Measurements from ENCODE around the gene GSX2.
"Not testable (repeated sequence)": the region's sequence is repeated elsewhere in the genome, so short reads cannot be mapped to it uniquely, and the experiment has no call there.

GSX2 gene

DNA sequence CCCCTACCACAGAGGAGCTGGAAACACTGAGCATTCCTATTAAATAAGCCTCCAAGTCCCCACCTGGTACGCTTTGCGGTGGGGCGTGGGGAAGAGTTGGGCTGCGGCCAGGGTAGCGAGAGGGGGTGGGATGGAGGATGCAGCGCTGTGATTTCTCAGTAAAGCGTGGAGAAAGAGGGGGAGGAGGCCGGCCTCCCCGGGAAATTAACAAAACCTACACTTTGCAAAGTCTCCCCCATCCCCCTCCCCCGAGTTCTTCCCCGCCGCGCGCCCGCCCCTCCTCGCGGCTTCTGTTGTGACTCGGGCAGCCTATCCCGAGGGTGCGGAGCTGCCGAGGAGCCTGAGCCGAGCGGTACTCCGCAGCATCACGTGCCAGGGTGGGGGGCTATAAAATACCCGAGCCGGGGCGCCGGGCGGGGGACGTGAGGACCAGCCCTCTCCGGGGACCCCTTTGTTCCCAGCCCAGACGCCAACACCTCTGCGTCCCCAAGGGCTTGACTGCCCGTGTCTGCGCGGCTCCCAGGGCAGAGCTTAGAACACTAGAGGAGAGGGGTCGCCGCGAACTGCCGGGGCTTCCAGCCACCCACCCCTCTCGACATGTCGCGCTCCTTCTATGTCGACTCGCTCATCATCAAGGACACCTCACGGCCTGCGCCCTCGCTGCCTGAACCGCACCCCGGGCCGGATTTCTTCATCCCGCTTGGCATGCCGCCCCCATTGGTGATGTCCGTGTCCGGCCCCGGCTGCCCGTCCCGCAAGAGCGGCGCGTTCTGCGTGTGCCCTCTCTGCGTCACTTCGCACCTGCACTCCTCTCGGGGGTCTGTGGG lies at the start of gene GSX2:
Gene GSX2 (plus strand): TSS at position 416 of the 827 bp plus-strand sequence. CDS start 182 bp downstream, at position 598.
- in situ Hi-C loops (cut with MboI; ENCODE audit: low pct_unique_long_range_greater_than_20kb, low sequenced_read_pairs): no loop called here

DNA sequence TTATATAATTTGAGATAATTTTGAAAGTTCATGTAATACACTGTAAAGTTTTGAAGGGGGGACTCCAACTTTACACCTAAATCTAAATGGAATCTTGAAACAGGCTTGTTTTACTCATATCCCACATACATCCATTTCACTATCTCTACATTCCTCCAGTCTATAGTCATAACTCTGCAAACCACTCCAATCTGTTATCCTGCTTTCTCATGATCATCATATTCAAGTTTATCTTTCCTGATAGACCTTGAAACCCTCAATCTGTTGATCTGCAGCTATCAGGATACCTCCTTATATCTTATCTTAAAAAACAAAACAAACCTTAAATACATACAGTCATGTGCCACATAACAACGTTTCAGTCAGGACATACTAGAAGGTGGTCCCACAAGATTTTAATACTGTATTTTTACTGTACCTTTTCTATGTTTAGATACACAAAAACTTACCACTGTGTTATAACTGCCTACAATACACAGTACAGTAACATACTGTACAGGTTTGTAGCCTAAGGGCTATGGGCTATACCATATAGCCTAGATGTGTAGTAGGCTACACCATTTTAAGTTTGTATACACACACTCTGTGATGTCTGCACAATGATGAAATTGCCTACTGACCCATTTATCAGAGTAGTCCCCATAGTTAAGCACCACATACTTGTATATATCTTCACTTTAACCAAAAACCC lies 49.6 kb upstream of the GSX2 start:
- in situ Hi-C loops (cut with MboI; ENCODE audit: low pct_unique_long_range_greater_than_20kb, low sequenced_read_pairs): no loop called here
- DNase-seq: no peak

More for the DNA sequence above, at the start of gene GSX2:
- no peak for DNase-seq

DNA sequence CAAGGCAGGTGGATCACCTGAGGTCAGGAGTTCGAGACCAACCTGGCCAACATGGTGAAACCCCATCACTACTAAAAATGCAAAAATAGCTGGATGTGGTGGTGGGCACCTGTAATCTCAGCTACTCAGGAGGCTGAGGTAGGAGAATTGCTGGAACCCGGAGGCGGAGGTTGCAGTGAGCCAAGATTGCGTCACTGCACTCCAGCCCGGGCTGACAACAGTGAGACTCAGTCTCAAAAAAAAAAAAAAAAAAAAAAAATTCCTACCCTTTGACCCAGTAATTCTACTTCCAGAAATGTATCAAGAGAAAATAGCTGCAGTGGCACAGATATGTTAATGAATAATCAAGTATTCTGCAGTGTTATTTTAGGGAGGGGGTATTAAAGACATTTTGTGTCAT lies 46.6 kb upstream of the GSX2 start:
- not testable (repeated sequence) for DNase-seq

DNA sequence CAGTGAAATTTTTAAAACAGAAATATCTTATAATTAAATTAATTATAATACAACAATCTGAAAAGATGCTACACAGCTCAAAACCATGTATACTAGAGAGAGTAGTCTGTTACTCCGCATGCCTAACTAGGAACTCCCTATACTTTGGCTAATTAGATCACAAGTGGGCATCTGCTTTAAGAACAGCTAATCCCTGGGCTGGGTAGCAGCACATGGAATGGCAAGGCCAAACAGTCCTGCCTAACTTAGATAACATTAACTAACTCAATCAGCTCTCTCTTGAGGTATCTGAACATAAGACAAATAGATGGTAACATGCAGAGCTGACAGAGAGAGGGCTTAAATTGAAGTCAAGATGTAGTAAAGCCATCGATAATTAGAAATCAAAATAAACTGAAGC lies 45.5 kb upstream of the GSX2 start:
- in situ Hi-C loops (cut with MboI; ENCODE audit: low pct_unique_long_range_greater_than_20kb, low sequenced_read_pairs): no loop called here
- no peak for DNase-seq

More for the DNA sequence above, 46.6 kb upstream of the GSX2 start:
- in situ Hi-C loops (cut with MboI; ENCODE audit: low pct_unique_long_range_greater_than_20kb, low sequenced_read_pairs): not testable (repeated sequence)

DNA sequence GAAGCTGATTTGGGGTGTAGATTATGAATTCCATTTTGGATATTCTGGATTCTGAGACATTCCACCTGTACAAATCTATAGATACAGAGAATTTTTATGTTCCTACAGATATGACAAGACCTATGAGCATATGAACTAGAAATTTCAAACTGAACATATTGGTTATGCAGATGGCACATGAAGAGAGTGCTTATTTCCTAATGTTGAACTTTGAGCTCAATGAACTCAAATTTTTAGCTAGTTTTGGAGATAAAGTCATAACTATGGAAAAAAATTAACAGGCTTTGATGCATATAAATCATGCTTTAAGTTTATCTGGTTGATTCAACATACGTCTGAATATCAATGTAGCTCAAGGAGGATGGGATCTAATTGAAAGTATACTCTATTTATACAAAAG lies 44.5 kb upstream of the GSX2 start:
- in situ Hi-C loops (cut with MboI; ENCODE audit: low pct_unique_long_range_greater_than_20kb, low sequenced_read_pairs): no loop called here
- DNase-seq: no peak

DNA sequence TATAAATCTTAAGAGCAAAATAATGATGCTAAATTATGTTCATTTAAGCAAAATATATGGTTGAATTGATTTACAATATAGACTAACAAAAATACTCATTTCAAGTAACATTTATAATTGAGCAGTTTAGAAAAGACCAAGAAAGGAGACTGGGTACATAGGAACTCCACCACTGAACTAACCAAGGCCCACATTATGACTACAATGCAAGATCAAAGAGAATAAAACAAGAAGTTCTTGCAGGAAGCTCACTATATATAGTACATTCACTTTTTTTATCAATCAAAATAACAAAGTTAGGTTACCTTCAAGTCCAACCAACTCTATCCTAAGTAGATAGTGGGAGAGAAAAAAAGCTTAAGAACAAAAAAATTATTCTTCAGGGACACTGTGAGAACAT lies 43.6 kb upstream of the GSX2 start:
- DNase-seq: no peak
- in situ Hi-C loops (cut with MboI; ENCODE audit: low pct_unique_long_range_greater_than_20kb, low sequenced_read_pairs): no loop called here

DNA sequence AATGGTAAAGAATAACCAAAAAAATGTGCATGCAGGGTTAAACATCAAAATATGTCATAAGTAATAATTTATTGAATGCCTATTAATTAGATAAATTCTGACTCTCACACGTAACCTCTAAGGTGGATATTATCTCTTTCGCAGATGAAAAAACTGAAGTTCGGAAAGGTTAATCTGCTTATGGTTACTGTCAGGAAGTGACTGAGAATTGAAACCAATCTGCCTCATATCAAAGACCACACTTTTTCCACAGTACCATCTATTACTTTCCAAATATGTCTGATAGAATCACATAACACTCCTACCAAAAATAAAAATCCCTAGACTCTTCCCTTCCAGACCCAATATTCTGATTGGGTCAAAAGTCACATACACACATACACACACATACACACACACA lies 41.8 kb upstream of the GSX2 start:
- no peak for DNase-seq
- in situ Hi-C loops (cut with MboI; ENCODE audit: low pct_unique_long_range_greater_than_20kb, low sequenced_read_pairs): no loop called here

DNA sequence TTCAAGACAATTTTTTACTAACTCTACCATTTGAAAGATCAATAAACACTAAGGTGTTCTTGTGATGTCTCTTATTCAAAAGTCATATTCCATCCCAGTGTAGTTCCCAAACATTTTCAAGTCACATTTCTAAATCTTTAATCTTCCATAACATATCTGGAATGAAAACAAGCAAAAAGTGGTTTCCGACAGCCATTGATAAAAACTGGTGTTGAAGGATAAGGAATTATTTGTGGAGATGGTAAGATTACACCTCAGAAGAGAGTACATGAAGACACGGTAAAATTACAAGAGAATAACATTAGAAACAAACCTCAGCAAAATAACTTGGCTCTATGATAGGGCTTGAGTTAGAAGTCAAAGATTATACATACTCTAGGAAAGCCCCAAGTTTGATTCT lies 39.8 kb upstream of the GSX2 start:
- in situ Hi-C loops (cut with MboI; ENCODE audit: low pct_unique_long_range_greater_than_20kb, low sequenced_read_pairs): no loop called here
- no peak for DNase-seq

DNA sequence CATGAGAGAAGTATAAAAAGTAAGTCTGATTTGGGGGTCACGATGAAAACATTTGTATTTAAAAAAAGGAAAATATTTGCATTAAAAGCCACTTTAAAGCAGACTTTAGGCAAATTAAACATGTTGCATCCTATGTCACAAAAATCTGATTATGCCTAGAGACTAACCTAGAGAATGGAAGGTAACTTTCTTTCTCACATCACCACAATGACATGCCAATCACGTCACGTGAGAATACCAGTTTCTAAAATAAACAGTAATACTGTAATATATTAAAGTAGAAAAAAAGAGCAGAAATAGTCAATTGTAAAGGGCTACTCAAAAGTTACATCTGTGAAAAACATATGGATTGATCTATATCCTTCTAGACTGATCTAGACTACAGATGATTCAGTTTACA lies 38.9 kb upstream of the GSX2 start:
- no peak for DNase-seq
- in situ Hi-C loops (cut with MboI; ENCODE audit: low pct_unique_long_range_greater_than_20kb, low sequenced_read_pairs): no loop called here

DNA sequence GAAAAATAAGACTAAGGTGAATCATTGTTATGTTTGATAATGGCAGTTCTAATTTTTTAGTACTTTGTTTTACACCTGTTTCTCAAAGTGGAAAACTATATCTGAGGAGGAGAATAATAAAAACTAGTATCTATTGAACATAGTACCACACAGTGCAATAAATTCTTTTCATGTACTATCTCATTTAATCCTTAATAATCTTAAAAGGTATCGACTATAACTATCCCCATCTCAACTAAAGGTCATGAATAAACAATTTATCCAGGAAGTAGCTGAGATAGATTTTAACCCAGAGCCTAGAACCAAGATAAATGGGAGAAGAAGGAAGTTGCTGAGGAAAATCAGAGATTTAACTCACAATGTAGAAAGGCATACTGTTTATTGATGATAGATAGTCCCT lies 38.1 kb upstream of the GSX2 start:
- in situ Hi-C loops (cut with MboI; ENCODE audit: low pct_unique_long_range_greater_than_20kb, low sequenced_read_pairs): no loop called here
- no peak for DNase-seq

DNA sequence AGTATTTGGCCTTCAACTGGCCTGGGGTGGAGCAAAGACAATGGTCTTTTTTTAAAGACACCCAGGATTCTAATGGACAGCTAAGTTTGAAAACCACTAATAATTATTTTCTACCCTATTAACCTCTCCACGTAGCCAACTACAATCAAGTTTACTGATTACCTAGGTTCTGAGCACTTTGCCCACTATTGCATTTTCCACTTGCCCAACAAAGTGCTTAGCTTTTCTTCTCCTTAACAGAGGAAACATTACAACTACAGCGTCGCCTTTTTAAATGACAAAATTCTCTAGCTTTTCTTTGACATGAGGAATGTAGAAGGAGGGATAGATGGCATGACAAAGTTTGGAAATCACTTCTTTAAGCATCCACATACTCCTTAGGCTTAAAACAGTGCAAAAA lies 37.6 kb upstream of the GSX2 start:
- DNase-seq: no peak

DNA sequence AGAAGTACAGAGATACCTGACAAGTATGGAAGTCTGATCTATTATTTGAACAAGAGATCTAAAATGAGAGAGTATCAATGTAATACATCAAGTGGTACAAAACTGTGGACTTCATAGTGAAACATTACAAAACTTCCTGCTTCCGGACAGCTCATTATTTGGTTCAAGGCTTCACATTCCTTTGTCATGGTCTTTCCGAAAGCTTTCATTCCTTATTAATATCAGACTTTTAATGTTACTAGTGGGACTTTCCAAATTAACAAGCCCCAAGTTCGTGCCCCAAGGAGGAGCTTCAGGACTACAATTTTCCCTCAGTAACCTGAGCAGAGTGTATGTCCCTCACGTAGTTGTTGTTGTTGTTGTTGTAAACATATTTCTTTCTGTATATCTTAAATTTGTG lies 36.7 kb upstream of the GSX2 start:
- in situ Hi-C loops (cut with MboI; ENCODE audit: low pct_unique_long_range_greater_than_20kb, low sequenced_read_pairs): no loop called here

More for the DNA sequence above, 37.6 kb upstream of the GSX2 start:
- in situ Hi-C loops (cut with MboI; ENCODE audit: low pct_unique_long_range_greater_than_20kb, low sequenced_read_pairs): no loop called here

DNA sequence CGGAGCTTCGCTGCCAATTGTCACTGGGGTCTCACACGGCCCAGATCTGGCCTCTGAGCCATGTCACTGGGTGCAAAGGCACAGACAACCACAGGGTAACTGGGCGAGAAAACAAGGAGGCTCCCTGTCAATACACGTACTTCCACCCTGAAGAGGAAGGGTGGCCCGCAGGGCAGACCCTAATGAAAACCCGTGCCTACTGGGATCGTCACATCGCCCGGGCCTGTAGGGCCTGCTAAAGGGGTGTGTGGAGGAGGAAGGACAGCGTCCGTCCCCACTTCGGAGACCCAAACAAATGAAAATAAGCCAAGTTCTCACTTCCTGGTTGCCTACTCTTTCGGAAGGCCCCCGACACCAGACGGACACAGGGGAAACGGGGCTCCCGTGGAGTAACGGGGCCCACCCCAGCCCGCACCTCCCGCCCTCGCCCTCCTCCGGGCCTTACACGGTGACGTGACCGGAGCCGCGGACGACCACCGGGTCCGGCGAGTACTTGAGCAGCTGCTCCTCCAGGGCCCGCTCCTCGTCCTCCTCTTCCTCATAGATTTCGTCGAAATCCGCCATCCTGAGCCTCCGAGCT lies 36.1 kb upstream of the GSX2 start:
- in situ Hi-C loops (cut with MboI; ENCODE audit: low pct_unique_long_range_greater_than_20kb, low sequenced_read_pairs): no loop called here
- peak; percentile 60 for DNase-seq

More for the DNA sequence above, 36.7 kb upstream of the GSX2 start:
- DNase-seq: peak; percentile 21

DNA sequence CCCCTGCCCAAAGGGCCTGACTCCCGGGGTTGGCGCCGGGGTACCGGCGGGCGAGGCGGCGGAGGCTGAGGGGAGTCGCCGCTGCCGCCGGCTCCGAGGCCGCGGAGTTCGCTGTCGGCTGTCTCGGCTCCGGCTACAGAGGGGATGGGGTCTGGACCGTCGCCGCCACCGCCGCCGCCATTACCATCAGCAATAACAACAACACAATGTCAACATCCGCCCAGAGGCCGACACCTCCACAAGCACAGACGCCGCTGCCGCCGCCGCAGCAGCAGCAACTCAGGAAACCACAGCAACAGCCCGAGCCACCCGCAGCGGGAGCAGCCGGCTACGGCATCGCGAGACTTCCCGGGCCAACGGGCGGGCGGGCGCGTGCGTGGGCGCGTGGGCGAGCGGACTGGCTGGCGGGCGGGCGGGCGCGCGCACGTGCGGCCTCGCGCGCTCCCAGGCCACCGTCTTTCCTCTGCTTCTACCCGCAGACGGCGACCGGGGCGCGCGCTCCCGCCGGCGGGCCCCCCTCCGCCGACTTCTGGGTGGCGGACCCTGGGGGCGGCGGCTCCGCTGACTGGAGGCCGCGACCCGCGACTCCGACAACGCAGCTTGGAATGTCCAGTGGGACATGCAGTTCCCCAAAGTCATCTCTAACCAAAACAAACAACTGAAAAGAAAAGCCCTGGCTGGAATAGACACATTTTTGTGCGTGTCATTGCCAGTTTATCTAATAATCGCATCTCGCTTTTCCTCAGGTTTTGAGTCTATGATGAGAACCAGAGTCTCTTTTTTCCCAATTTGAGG lies 35.4 kb upstream of the GSX2 start, which contains the start of gene CHIC2:
Gene CHIC2 (minus strand): TSS at position 289 of the 795 bp plus-strand sequence. CDS start 305 bp downstream, outside the sequence.
- peak; percentile 93 for DNase-seq
- in situ Hi-C loops (cut with MboI; ENCODE audit: low pct_unique_long_range_greater_than_20kb, low sequenced_read_pairs): no loop called here

DNA sequence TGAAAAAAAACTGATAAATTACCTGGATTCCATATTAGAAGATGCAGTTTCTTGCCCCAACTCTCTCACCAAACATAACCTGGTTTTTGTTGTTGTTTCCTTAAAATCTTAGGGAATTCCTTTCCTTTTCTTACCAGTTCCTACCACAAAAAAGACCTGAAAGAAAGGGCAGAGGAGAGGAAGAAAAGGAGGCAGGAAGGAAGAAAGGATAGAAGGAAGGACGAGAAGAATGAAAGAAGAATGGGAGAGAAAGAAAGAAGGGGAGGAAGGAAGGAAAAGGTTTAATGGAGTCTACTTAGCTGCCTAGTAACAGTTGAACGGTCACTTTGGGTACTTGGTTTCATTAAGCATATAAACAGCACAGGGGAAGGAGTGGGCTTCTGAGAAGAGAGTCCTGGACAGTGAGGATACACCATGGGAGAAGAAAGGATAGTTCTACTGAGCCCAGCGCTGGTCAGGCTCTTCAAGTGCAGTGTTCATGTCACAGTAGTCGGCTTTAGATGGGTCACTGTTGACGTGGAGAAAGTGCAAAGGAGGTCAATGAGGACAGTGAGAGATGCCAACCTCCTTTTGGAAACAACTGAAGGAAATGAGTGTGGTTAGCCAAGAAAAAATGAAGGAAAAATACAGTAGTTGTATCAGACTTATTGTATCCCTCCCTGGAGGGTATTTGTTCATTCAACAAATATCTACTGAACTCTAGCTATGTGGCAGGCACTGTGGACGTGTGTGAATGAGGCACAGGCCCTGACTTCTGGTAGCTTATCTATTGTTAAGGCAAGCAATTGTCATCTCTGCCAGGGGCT lies 34.5 kb upstream of the GSX2 start:
- in situ Hi-C loops (cut with MboI; ENCODE audit: low pct_unique_long_range_greater_than_20kb, low sequenced_read_pairs): no loop called here
- DNase-seq: peak; percentile 20

DNA sequence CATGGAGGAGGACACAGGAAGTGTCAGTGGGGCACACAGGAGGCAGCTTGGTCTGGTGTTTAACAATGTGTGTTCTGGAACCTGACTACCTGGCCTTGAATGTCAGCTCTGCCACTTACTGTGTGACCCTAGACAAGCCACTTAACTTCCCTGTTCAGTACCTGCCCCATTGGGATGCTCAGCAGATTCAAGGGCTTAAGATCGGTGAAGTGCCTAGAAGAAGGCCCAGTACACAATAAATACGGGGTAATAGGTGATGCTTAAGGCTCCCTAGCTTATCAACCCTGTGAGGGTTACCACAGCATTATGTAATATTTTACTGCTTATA lies 33.9 kb upstream of the GSX2 start:
- DNase-seq: no peak
- in situ Hi-C loops (cut with MboI; ENCODE audit: low pct_unique_long_range_greater_than_20kb, low sequenced_read_pairs): no loop called here

DNA sequence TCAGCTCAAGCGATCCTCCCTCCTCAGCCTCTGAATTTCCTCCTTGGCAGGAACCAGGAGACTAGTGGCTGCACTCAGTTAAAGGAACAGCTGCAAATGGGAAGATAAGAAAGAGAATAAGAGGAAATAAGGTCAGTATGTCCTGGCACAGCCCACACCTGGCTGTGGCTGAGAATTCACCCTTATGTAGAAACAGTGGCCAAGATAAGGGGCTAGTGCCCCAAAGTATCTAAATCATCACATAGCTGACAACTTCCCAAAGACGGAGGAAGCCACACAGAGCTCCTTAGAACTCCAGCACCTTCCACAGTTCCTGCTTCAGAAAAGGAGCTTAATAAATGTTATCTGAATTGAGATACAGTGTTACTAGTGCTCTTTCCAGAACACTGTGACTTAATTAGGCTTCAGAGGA lies 33.2 kb upstream of the GSX2 start:
- in situ Hi-C loops (cut with MboI; ENCODE audit: low pct_unique_long_range_greater_than_20kb, low sequenced_read_pairs): no loop called here
- peak; percentile 75 for DNase-seq

DNA sequence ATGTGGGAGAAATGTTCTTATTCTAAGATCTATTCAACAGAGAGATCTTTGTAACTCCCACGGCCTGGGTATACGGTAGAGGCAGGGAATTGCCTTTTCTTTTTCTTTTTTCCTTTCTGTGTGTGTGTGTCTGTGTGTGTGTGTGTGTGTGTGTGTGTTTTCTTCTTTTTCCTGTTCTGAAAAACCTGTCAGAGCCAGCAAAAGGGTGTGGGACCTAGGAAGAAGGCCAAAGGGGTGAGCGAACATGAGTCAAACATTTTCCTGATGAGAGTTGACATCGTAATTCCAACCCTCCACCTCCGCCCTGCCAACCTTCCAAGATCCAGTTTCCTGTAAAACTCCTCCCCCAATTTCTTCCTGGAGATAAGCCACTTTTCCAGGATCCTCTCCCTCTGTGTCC lies 32.8 kb upstream of the GSX2 start:
- in situ Hi-C loops (cut with MboI; ENCODE audit: low pct_unique_long_range_greater_than_20kb, low sequenced_read_pairs): no loop called here
- DNase-seq: no peak

Data from KBM-7 (cell line).